K562 (cell line): Measurements from ENCODE around the gene LPGAT1. TPM values are rescaled to one million over a fixed set of nuclear protein-coding genes. Genes with fewer than 3 reads are reported as not detected.

Experiments used
- ATAC-seq: fragments of 200-7000 bp; cut with Tn5 transposase; 3 replicates; pipeline ENCODE4 v1.9.1; 2020; ENCODE audit warnings: moderate library complexity
- BruUV-seq: library from RNA; stranded (reverse); fragments of 400-500 nt; replicated peaks from 2 replicates; lab custom pipeline; 2021; lab: Mats Ljungman, UMichigan
- CTCF ChIA-PET: fragments of 300-600 bp; formaldehyde crosslinking; extraction: SDS; loops from one replicate; lab custom pipeline; 2021; ENCODE audit warnings: low intra/inter-chr PET ratio; lab: Yijun Ruan, JAX
- POLR2A ChIA-PET: fragments of 300-600, 350-650 bp; sonication (Branson Sonifier 250); formaldehyde crosslinking; extraction: SDS; loops from one replicate; lab custom pipeline; 2021; ENCODE audit warnings: antibody characterized with exemption, inconsistent platforms; lab: Yijun Ruan, JAX
- DNase-seq, 4 experiments: peaks; one replicate each; pipeline versions ENCODE4 v3.0.0 to v3.0.0-alpha.2; 2011 to 2018; ENCODE audit warnings: low spot score in 3 of 4, mixed read lengths in 3 of 4; ENCODE audit errors: extremely low read depth in 1 of 4
- FAIRE-seq: peaks from 2 replicates; lab custom pipeline; 2011; peaks lifted over from hg19 to GRCh38; lab: Jason Lieb, UNC
- H2AFZ ChIP-seq: 2 replicates; pipeline ENCODE4 v1.6.0; 2011; ENCODE audit warnings: low read depth, low read length, control low read depth, inconsistent platforms
- H3K27ac ChIP-seq: fragments of 200-600 bp; 3 replicates; pipeline ENCODE4 v1.8.0; 2011; ENCODE audit warnings: low read depth, mild to moderate bottlenecking, control low read depth, inconsistent platforms, low read length, moderate library complexity, mixed read lengths; ENCODE audit errors: extremely low read depth
- H3K27me3 ChIP-seq, 2 experiments: fragments of 300-600 bp in 1 of 2; 2 replicates in 1 of 2; 3 replicates in 1 of 2; pipeline versions ENCODE4 v1.6.0 to v1.8.0; 2011; ENCODE audit warnings: inconsistent platforms in 2 of 2, low read length in 2 of 2, mild to moderate bottlenecking in 1 of 2, mixed read lengths in 1 of 2, moderate library complexity in 1 of 2; ENCODE audit not compliant: control insufficient read depth in 2 of 2, insufficient read depth in 2 of 2
- H3K36me3 ChIP-seq: fragments of 300-600 bp; 3 replicates; pipeline ENCODE4 v1.8.0; 2011; ENCODE audit warnings: mild to moderate bottlenecking, low read length, inconsistent platforms; ENCODE audit not compliant: control insufficient read depth, insufficient read depth
- H3K4me1 ChIP-seq, 2 experiments: fragments of 200-600 bp in 1 of 2; replicated peaks in 1 of 2; 2 replicates in 1 of 2; 3 replicates in 1 of 2; pipeline versions ENCODE4 v1.5.1 to v1.8.0; 2011; ENCODE audit warnings: inconsistent platforms in 2 of 2, low read length in 2 of 2, mild to moderate bottlenecking in 1 of 2, mixed read lengths in 1 of 2, moderate library complexity in 1 of 2; ENCODE audit not compliant: control insufficient read depth in 2 of 2, insufficient read depth in 2 of 2
- H3K4me2 ChIP-seq: 2 replicates; pipeline ENCODE4 v1.6.1; 2011; ENCODE audit warnings: low read length, control low read depth, inconsistent platforms, mixed read lengths; ENCODE audit not compliant: insufficient read depth
- H3K4me3 ChIP-seq: fragments of 200-600 bp; sonication (generic), shearing (Covaris generic); 2 replicates; pipeline ENCODE4 v1.5.1; 2016; ENCODE audit warnings: control low read depth, inconsistent platforms
- H3K79me2 ChIP-seq: fragments of 200-600 bp; 3 replicates; pipeline ENCODE4 v1.8.0; 2011; ENCODE audit warnings: low read length, inconsistent platforms; ENCODE audit not compliant: control insufficient read depth, insufficient read depth
- H3K9ac ChIP-seq, 2 experiments: 2 replicates each; pipeline versions ENCODE4 v1.6.0 to v1.6.1; 2011; ENCODE audit warnings: low read depth in 2 of 2, low read length in 2 of 2, control low read depth in 1 of 2, inconsistent platforms in 1 of 2, mild to moderate bottlenecking in 1 of 2, mixed read lengths in 1 of 2; ENCODE audit not compliant: insufficient read depth in 1 of 2
- H3K9me1 ChIP-seq: one replicate; pipeline ENCODE4 v1.6.0; 2011; ENCODE audit warnings: inconsistent platforms, mild to moderate bottlenecking, low read length, moderate library complexity; ENCODE audit not compliant: control insufficient read depth, insufficient read depth
- H3K9me3 ChIP-seq: replicated peaks from 2 replicates; pipeline ENCODE4 v1.5.1; 2011; ENCODE audit warnings: low read depth, low read length, inconsistent platforms; ENCODE audit not compliant: control insufficient read depth, insufficient read depth
- H4K20me1 ChIP-seq: replicated peaks from 2 replicates; pipeline ENCODE4 v1.6.1; 2011; ENCODE audit warnings: low read length, inconsistent platforms, mixed read lengths; ENCODE audit not compliant: control insufficient read depth, insufficient read depth
- CEBPB ChIP-seq: fragments of 450-650 bp; IDR thresholded peaks from 2 replicates; pipeline ENCODE4 v1.6.1; 2016; ENCODE audit warnings: missing genetic modification characterization, missing compliant biosample characterization
- TAF9B ChIP-seq: fragments of 450-650 bp; IDR thresholded peaks from 2 replicates; pipeline ENCODE4 v1.6.1; 2018; ENCODE audit warnings: mild to moderate bottlenecking; ENCODE audit not compliant: partially characterized antibody
- ZBTB7A ChIP-seq: IDR thresholded peaks from 2 replicates; pipeline ENCODE4 v1.6.1; 2011; ENCODE audit warnings: low read depth, mild to moderate bottlenecking, low read length, moderate library complexity, borderline replicate concordance; ENCODE audit not compliant: control insufficient read depth
- ZNF586 ChIP-seq: fragments of 450-650 bp; formaldehyde crosslinking; conservative IDR thresholded peaks from 2 replicates; pipeline ENCODE4 v1.4.0; 2020; ENCODE audit warnings: mild to moderate bottlenecking, moderate library complexity
- WGBS: fragments of 100-300 bp; shearing (Covaris generic); methylation state at CpG from one replicate; pipeline ENCODE4 v1.1.6; 2016; ENCODE audit warnings: low coverage, mixed read lengths; ENCODE audit not compliant: insufficient coverage; ENCODE audit errors: missing lambda C conversion rate; 5-methylcytosine and 5-hydroxymethylcytosine counted together
- in situ Hi-C: fragments of 300-500 bp; cut with MboI; formaldehyde crosslinking; loops from 4 replicates; pipeline ENCODE4 v1.15.0; 2018; ENCODE audit warnings: inconsistent platforms, mixed read lengths
- intact Hi-C: fragments of 100-400 bp; cut with micrococcal nuclease; formaldehyde crosslinking; loops from 2 replicates; pipeline ENCODE4 v1.14.2; 2022
- polyA plus RNA-seq, 8 experiments: library from polyadenylated mRNA; depleted of rRNA in 4 of 8; stranded (reverse) in 5 of 8; unstranded in 3 of 8; fragments of >200 nt; fragmentation: Nextera tagmentation in 2 of 8; fragmentation: Illumina TruSeq in 1 of 8; extraction: Ambion mirVana in 2 of 8; extraction: Trizol in 1 of 8; gene quantifications; 2 replicates each; pipeline versions ENCODE4 v1.2.1 to v1.2.3, GENCODE V29; 2011 to 2014; ENCODE audit warnings: inconsistent platforms in 1 of 8, missing spikeins in 1 of 8
- total RNA-seq, 7 experiments: library from RNA; depleted of rRNA in 6 of 7; stranded (reverse); fragments of >200 nt in 6 of 7; fragmentation: Illumina TruSeq in 2 of 7; extraction: Trizol in 2 of 7; gene quantifications; 2 replicates each; pipeline versions ENCODE4 v1.2.1 to v1.2.3, GENCODE V29; 2011 to 2021; ENCODE audit warnings: low replicate concordance in 1 of 7

LPGAT1 gene
- total and polyA plus RNA-seq, 9 of the 15 experiments (the other 6 are each of a cell fraction or from before 2014, with no cell fraction given): 5.7 to 31.4 (median 16.3) TPM

DNA sequence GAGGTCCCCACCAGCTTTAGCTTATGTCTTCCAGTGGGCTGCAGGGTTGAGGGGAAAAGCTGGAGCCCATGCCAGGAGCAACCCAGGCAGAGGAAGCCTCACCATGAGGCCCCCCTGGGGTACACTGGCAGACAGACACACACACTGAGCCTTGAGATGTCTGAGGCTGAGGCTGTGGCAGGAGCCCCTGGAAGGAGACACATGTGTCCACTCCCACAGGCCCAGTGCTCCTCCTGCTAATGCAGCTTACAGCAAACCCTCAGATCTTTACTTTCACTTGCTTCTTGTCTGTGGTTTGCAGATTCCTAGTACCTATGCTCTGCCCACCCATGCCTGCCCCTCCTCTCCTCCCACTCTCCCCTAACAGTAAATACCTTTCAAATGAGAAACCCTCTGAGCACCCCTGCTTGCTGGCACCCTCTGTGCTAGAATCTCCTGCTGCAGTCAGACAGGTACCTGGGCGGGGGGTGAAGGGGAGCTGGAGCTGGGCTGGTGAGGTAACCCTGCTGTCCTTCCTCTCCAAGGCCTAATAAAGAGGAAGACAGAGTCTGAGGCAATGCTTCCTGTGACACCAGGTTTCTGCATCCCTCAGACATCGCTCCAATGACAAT lies 91.8 kb downstream of the LPGAT1 start:
- Histone ChIP-seq H3K9me3 (no peaks in the 10 kb centered on the region), H2AFZ (no peak overlapping the region), H3K4me1 (peaks cover 15 to 28% of the 10 kb centered on the region in 2 experiments), H3K79me2 (no peaks in the 10 kb centered on the region), H3K4me2 (no peak overlapping the region), H3K36me3 (no peaks in the 10 kb centered on the region), H3K4me3 (no peak overlapping the region)
- in situ Hi-C loops: no loop called here
- CTCF ChIA-PET: interaction anchor here (0.6 kb wide), 1 partner anchor 48 kb away, joined by 3 read pairs; no protein-coding TSS in a partner anchor
- DNase-seq (no peak), FAIRE-seq (no peak)
- TF ChIP-seq ZNF586 (no peak), ZBTB7A (no peak)
- TF ChIP-seq, all 486 proteins: peak for 0
- no peaks in the 10 kb centered on the region for H3K9me1 ChIP-seq
- no peak overlapping the region for H3K27ac ChIP-seq
- WGBS: 28% methylated on average over 2 of the region's 2 CpGs
- H3K27me3 ChIP-seq: no peaks in the 10 kb centered on the region
- peak overlapping the region in 1 of 2 experiments; percentile 36; a peak in 2 of 4 replicates for H3K9ac ChIP-seq
- no TSS peak for BruUV-seq
- H4K20me1 ChIP-seq: no peaks in the 10 kb centered on the region
- peak; percentile 10; the same call in 1 of the 3 replicates for ATAC-seq
- POLR2A ChIA-PET: interaction anchor here (0.6 to 2.5 kb wide), 5 partner anchors 9 to 673 kb away, joined by 3 to 7 read pairs (median 3); no protein-coding TSS in a partner anchor
- intact Hi-C loops: no loop called here

DNA sequence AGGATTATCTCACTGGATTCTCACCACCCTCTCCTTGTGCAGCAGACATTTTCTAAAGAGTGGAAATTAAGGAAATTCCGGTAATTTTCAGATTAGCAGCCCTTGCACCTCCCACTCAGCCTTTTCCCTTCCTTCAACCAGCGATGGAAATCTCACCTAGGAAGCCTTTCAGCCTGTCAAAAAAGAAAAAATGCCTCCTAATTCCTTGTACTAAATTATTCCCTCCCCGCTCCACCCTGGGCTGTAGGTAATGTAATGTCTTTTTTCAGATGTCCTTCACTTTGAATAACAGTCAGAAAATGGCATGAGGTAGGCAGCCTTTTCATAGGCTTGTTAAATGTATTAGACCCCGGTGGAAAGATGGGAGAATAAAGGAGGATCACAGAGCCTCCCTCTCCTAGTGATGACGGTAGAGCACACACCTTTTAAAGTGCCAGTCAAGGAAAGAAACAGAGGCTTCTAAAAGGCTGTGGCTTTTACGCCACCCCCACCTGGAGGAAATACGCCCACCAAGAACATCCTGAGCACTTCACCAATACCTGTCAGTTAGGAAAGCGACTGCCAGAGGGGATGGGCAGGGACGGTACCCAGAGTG lies 92.4 kb downstream of the LPGAT1 start:
- H3K9ac ChIP-seq: peak overlapping the region in 1 of 2 experiments; percentile 36; a peak in 2 of 4 replicates
- peak overlapping the region; percentile 46 for H2AFZ ChIP-seq
- TF ChIP-seq TAF9B (no peak), CEBPB (tag) (no peak)
- ATAC-seq: no peak
- H3K79me2 ChIP-seq: no peaks in the 10 kb centered on the region
- BruUV-seq: no TSS peak
- no peak for DNase-seq
- H3K9me1 ChIP-seq: no peaks in the 10 kb centered on the region
- WGBS: 37% methylated on average over 9 of the region's 9 CpGs
- POLR2A ChIA-PET: interaction anchor here (1.0 to 2.5 kb wide), 3 partner anchors 8 to 22 kb away, joined by 3 to 7 read pairs (median 5); no protein-coding TSS in a partner anchor
- no peaks in the 10 kb centered on the region for H3K9me3 ChIP-seq
- peaks cover 15 to 26% of the 10 kb centered on the region in 2 experiments for H3K4me1 ChIP-seq
- no peak overlapping the region for H3K4me2 ChIP-seq
- no peak overlapping the region for H3K4me3 ChIP-seq
- in situ Hi-C loops (no loop called here), intact Hi-C loops (no loop called here)
- no peaks in the 10 kb centered on the region for H3K36me3 ChIP-seq
- no peak overlapping the region for H3K27ac ChIP-seq
- no peak for FAIRE-seq
- no peaks in the 10 kb centered on the region for H4K20me1 ChIP-seq
- no peaks in the 10 kb centered on the region for H3K27me3 ChIP-seq
- CTCF ChIA-PET: interaction anchor here (0.6 kb wide), 1 partner anchor 49 kb away, joined by 3 read pairs; no protein-coding TSS in a partner anchor
